ENCODE measurements around the gene DOCK2. TPM values are rescaled to one million over a fixed set of nuclear protein-coding genes. Genes with fewer than 3 reads are reported as not detected.
"Not testable (repeated sequence)": the region's sequence is repeated elsewhere in the genome, so short reads cannot be mapped to it uniquely, and the experiment has no call there.

The DOCK2 gene
- total RNA-seq, 2 experiments from 2014 or later, result 266 to 275 TPM

GRCh38 chr5:169828385-169828784, 191.3 kb downstream of the DOCK2 start:
- DNase-seq, result no peak
- Mint-ChIP-seq H3K4me3 (no peak overlapping the region), H3K27ac (no peak overlapping the region), H3K9me3 (peaks cover 2% of the 10 kb centered on the region), H3K27me3 (no peaks in the 10 kb centered on the region), H3K4me1 (peaks cover 5% of the 10 kb centered on the region), H3K36me3 (peaks cover 30% of the 10 kb centered on the region)
- no peak for ATAC-seq (ENCODE audit: low read depth)
- POLR2A ChIA-PET, result no interaction called here

- POLR2A ChIA-PET, result no interaction called here
- H3K4me1 Mint-ChIP-seq, result peaks cover 10% of the 10 kb centered on the region
- ATAC-seq (ENCODE audit: low read depth), result no peak
- no peak for DNase-seq
- no peak overlapping the region for H3K27ac Mint-ChIP-seq
- no peak overlapping the region for H3K4me3 Mint-ChIP-seq
- H3K27me3 Mint-ChIP-seq, result no peaks in the 10 kb centered on the region
- peaks cover 27% of the 10 kb centered on the region for H3K36me3 Mint-ChIP-seq
- no peaks in the 10 kb centered on the region for H3K9me3 Mint-ChIP-seq
These were observed 194.3 kb downstream of the DOCK2 start for GRCh38 chr5:169831331-169831730.

GRCh38 chr5:169832304-169832703, 195.2 kb downstream of the DOCK2 start:
- no peak overlapping the region for H3K27ac Mint-ChIP-seq

GRCh38 chr5:169832845-169833244, 195.8 kb downstream of the DOCK2 start:
- H3K27ac Mint-ChIP-seq, result peak overlapping the region; percentile 71
- H3K9me3 Mint-ChIP-seq, result no peaks in the 10 kb centered on the region
- H3K36me3 Mint-ChIP-seq, result peaks cover 34% of the 10 kb centered on the region
- no peaks in the 10 kb centered on the region for H3K27me3 Mint-ChIP-seq
- DNase-seq, result no peak
- POLR2A ChIA-PET, result no interaction called here
- H3K4me1 Mint-ChIP-seq, result peaks cover 10% of the 10 kb centered on the region
- peak; percentile 54 for ATAC-seq (ENCODE audit: low read depth)
- H3K4me3 Mint-ChIP-seq, result no peak overlapping the region

More at GRCh38 chr5:169832304-169832703, 195.2 kb downstream of the DOCK2 start:
- no peak for ATAC-seq (ENCODE audit: low read depth)
- DNase-seq, result no peak
- H3K4me3 Mint-ChIP-seq, result no peak overlapping the region
- POLR2A ChIA-PET, result no interaction called here
- no peaks in the 10 kb centered on the region for H3K9me3 Mint-ChIP-seq
- peaks cover 10% of the 10 kb centered on the region for H3K4me1 Mint-ChIP-seq
- H3K36me3 Mint-ChIP-seq, result peaks cover 33% of the 10 kb centered on the region
- no peaks in the 10 kb centered on the region for H3K27me3 Mint-ChIP-seq

GRCh38 chr5:169833681-169834292, 196.7 kb downstream of the DOCK2 start:
- H3K9me3 Mint-ChIP-seq; H3K27ac Mint-ChIP-seq; DNase-seq; H3K4me3 Mint-ChIP-seq; POLR2A ChIA-PET; ATAC-seq (ENCODE audit: low read depth); H3K27me3 Mint-ChIP-seq: not testable (repeated sequence)
- H3K4me1 Mint-ChIP-seq, result peaks cover 12% of the 10 kb centered on the region
- peaks cover 33% of the 10 kb centered on the region for H3K36me3 Mint-ChIP-seq

GRCh38 chr5:169834540-169834939, 197.5 kb downstream of the DOCK2 start:
- Mint-ChIP-seq H3K36me3 (peaks cover 32% of the 10 kb centered on the region), H3K4me1 (peaks cover 12% of the 10 kb centered on the region)
- H3K27ac Mint-ChIP-seq; H3K9me3 Mint-ChIP-seq; H3K4me3 Mint-ChIP-seq; ATAC-seq (ENCODE audit: low read depth); H3K27me3 Mint-ChIP-seq; POLR2A ChIA-PET; DNase-seq: not testable (repeated sequence)

- H3K4me1 Mint-ChIP-seq, result peaks cover 12% of the 10 kb centered on the region
- no peak overlapping the region for H3K4me3 Mint-ChIP-seq
- no peak overlapping the region for H3K27ac Mint-ChIP-seq
- POLR2A ChIA-PET, result no interaction called here
- peaks cover 52% of the 10 kb centered on the region for H3K36me3 Mint-ChIP-seq
- no peaks in the 10 kb centered on the region for H3K9me3 Mint-ChIP-seq
- no peaks in the 10 kb centered on the region for H3K27me3 Mint-ChIP-seq
- ATAC-seq (ENCODE audit: low read depth), result no peak
- DNase-seq, result no peak
These were observed 199.9 kb downstream of the DOCK2 start for GRCh38 chr5:169836835-169837536.

- ATAC-seq (ENCODE audit: low read depth) (no peak), DNase-seq (no peak)
- Mint-ChIP-seq H3K4me1 (peaks cover 11% of the 10 kb centered on the region), H3K4me3 (no peak overlapping the region), H3K9me3 (no peaks in the 10 kb centered on the region), H3K36me3 (peaks cover 53% of the 10 kb centered on the region), H3K27ac (no peak overlapping the region), H3K27me3 (no peaks in the 10 kb centered on the region)
- POLR2A ChIA-PET, result no interaction called here
These were observed 200.6 kb downstream of the DOCK2 start for GRCh38 chr5:169837686-169838085.

- POLR2A ChIA-PET, result no interaction called here
- Mint-ChIP-seq H3K27me3 (no peaks in the 10 kb centered on the region), H3K4me3 (no peak overlapping the region), H3K4me1 (peaks cover 6% of the 10 kb centered on the region), H3K9me3 (no peaks in the 10 kb centered on the region), H3K27ac (no peak overlapping the region), H3K36me3 (peaks cover 51% of the 10 kb centered on the region)
- DNase-seq, result no peak
- ATAC-seq (ENCODE audit: low read depth), result no peak
These were observed 201.6 kb downstream of the DOCK2 start for GRCh38 chr5:169838688-169839087.

- no peak overlapping the region for H3K4me3 Mint-ChIP-seq
- no peaks in the 10 kb centered on the region for H3K27me3 Mint-ChIP-seq
- POLR2A ChIA-PET, result no interaction called here
- H3K9me3 Mint-ChIP-seq, result no peaks in the 10 kb centered on the region
- H3K4me1 Mint-ChIP-seq, result peaks cover 9% of the 10 kb centered on the region
- no peak overlapping the region for H3K27ac Mint-ChIP-seq
- ATAC-seq (ENCODE audit: low read depth) (no peak), DNase-seq (no peak)
- H3K36me3 Mint-ChIP-seq, result peaks cover 55% of the 10 kb centered on the region
These were observed 203.3 kb downstream of the DOCK2 start for GRCh38 chr5:169840405-169840804.

- no peak for DNase-seq
- Mint-ChIP-seq H3K27me3 (no peaks in the 10 kb centered on the region), H3K4me1 (peaks cover 9% of the 10 kb centered on the region), H3K27ac (no peak overlapping the region), H3K4me3 (no peak overlapping the region), H3K9me3 (no peaks in the 10 kb centered on the region), H3K36me3 (peaks cover 57% of the 10 kb centered on the region)
- POLR2A ChIA-PET, result no interaction called here
- no peak for ATAC-seq (ENCODE audit: low read depth)
These were observed 205.6 kb downstream of the DOCK2 start for GRCh38 chr5:169842699-169843098.

- POLR2A ChIA-PET, result no interaction called here
- Mint-ChIP-seq H3K27me3 (no peaks in the 10 kb centered on the region), H3K36me3 (peaks cover 73% of the 10 kb centered on the region), H3K4me3 (no peak overlapping the region), H3K27ac (no peak overlapping the region), H3K4me1 (peaks cover 6% of the 10 kb centered on the region), H3K9me3 (peaks cover 23% of the 10 kb centered on the region)
- no peak for ATAC-seq (ENCODE audit: low read depth)
- no peak for DNase-seq
These were observed 210.4 kb downstream of the DOCK2 start for GRCh38 chr5:169847519-169847918.

- H3K36me3 Mint-ChIP-seq, result peaks cover 75% of the 10 kb centered on the region
- peaks cover 28% of the 10 kb centered on the region for H3K9me3 Mint-ChIP-seq
These were observed 211.2 kb downstream of the DOCK2 start for GRCh38 chr5:169848271-169848670.

GRCh38 chr5:169848792-169849191, 211.7 kb downstream of the DOCK2 start:
- no peak for DNase-seq
- POLR2A ChIA-PET, result no interaction called here
- no peak for ATAC-seq (ENCODE audit: low read depth)
- no peak overlapping the region for H3K27ac Mint-ChIP-seq
- peaks cover 7% of the 10 kb centered on the region for H3K4me1 Mint-ChIP-seq
- H3K36me3 Mint-ChIP-seq, result peaks cover 77% of the 10 kb centered on the region
- peaks cover 28% of the 10 kb centered on the region for H3K9me3 Mint-ChIP-seq
- no peaks in the 10 kb centered on the region for H3K27me3 Mint-ChIP-seq
- H3K4me3 Mint-ChIP-seq, result no peak overlapping the region

More at GRCh38 chr5:169848271-169848670, 211.2 kb downstream of the DOCK2 start:
- no peak for DNase-seq
- H3K4me1 Mint-ChIP-seq, result peaks cover 7% of the 10 kb centered on the region
- ATAC-seq (ENCODE audit: low read depth), result no peak
- POLR2A ChIA-PET, result no interaction called here
- H3K4me3 Mint-ChIP-seq, result no peak overlapping the region
- H3K27me3 Mint-ChIP-seq, result no peaks in the 10 kb centered on the region
- H3K27ac Mint-ChIP-seq, result no peak overlapping the region

Data from activated naive CD8-positive, alpha-beta T cell treated with anti-CD3 and anti-CD28 coated beads, Interleukin-2, amount 10 ng/mL, durations not matched to agents 7 days and 5 days (primary cell).